HepG2 (cell line): ENCODE data around the gene PRRC2A. TPM values are rescaled to one million over a fixed set of nuclear protein-coding genes. Genes with fewer than 3 reads are reported as not detected.

Experiments
- NFYB ChIP-seq: sonication (generic); formaldehyde crosslinking; IDR thresholded peaks from 2 replicates; pipeline ENCODE4 v1.4.0; 2020; ENCODE audit warnings: missing genetic modification reagents
- PATZ1 ChIP-seq: sonication (generic); formaldehyde crosslinking; IDR thresholded peaks from 2 replicates; pipeline ENCODE4 v1.4.0; 2020; ENCODE audit warnings: missing genetic modification reagents
- RBM39 ChIP-seq: fragments of 200-400 bp; formaldehyde crosslinking; IDR thresholded peaks from one replicate; pipeline ENCODE4 v1.6.1; 2018; ENCODE audit warnings: antibody characterized with exemption, mild to moderate bottlenecking, low read depth, low read length; ENCODE audit not compliant: poor library complexity, severe bottlenecking
- TCF7 ChIP-seq: sonication (generic); IDR thresholded peaks from 2 replicates; pipeline ENCODE4 v1.6.1; 2016; ENCODE audit warnings: antibody characterized with exemption, low read depth
- TFDP1 ChIP-seq: IDR thresholded peaks from 2 replicates; pipeline ENCODE4 v1.6.1; 2016; ENCODE audit warnings: missing compliant biosample characterization, missing genetic modification reagents, borderline replicate concordance
- XBP1 ChIP-seq: sonication (generic); formaldehyde crosslinking; IDR thresholded peaks from 2 replicates; pipeline ENCODE4 v1.5.0; 2020; ENCODE audit warnings: missing genetic modification reagents
- ZBTB39 ChIP-seq: sonication (generic); formaldehyde crosslinking; IDR thresholded peaks from 2 replicates; pipeline ENCODE4 v1.5.0; 2020; ENCODE audit warnings: missing genetic modification reagents
- ZNF30 ChIP-seq: sonication (generic); formaldehyde crosslinking; IDR thresholded peaks from 2 replicates; pipeline ENCODE4 v1.5.0; 2020; ENCODE audit warnings: mild to moderate bottlenecking, missing genetic modification reagents
- ZNF326 ChIP-seq: sonication (generic); formaldehyde crosslinking; IDR thresholded peaks from 2 replicates; pipeline ENCODE4 v1.4.0; 2020; ENCODE audit warnings: missing genetic modification reagents, borderline replicate concordance
- ZNF354B ChIP-seq: sonication (generic); formaldehyde crosslinking; IDR thresholded peaks from 2 replicates; pipeline ENCODE4 v1.8.0; 2022; ENCODE audit warnings: mild to moderate bottlenecking, missing genetic modification reagents
- ZNF431 ChIP-seq: sonication (generic); formaldehyde crosslinking; IDR thresholded peaks from 2 replicates; pipeline ENCODE4 v1.9.0; 2022; ENCODE audit warnings: missing genetic modification reagents, low read depth, mild to moderate bottlenecking, borderline replicate concordance
- ZNF574 ChIP-seq: sonication (generic); formaldehyde crosslinking; IDR thresholded peaks from 2 replicates; pipeline ENCODE4 v1.4.0; 2020; ENCODE audit warnings: missing genetic modification reagents
- ZNF607 ChIP-seq: sonication (generic); formaldehyde crosslinking; IDR thresholded peaks from 2 replicates; pipeline ENCODE4 v1.5.1; 2020; ENCODE audit warnings: missing genetic modification reagents, mild to moderate bottlenecking, borderline replicate concordance
- ZNF775 ChIP-seq: sonication (generic); formaldehyde crosslinking; IDR thresholded peaks from 2 replicates; pipeline ENCODE4 v1.4.0; 2020; ENCODE audit warnings: missing genetic modification reagents, mild to moderate bottlenecking, moderate library complexity, borderline replicate concordance
- ZSCAN5A ChIP-seq: sonication (generic); formaldehyde crosslinking; IDR thresholded peaks from 2 replicates; pipeline ENCODE4 v1.8.0; 2022; ENCODE audit warnings: mild to moderate bottlenecking, missing genetic modification reagents, borderline replicate concordance
- ZUFSP ChIP-seq: sonication (generic); formaldehyde crosslinking; IDR thresholded peaks from 2 replicates; pipeline ENCODE4 v1.9.0; 2021; ENCODE audit warnings: missing genetic modification reagents, mild to moderate bottlenecking, borderline replicate concordance
- polyA plus RNA-seq, 8 experiments: library from polyadenylated mRNA; depleted of rRNA in 3 of 8; stranded (reverse) in 7 of 8; unstranded in 1 of 8; fragments of >200 nt; fragmentation: Illumina TruSeq in 4 of 8; extraction: Trizol in 4 of 8; gene quantifications; 2 replicates each; pipeline versions ENCODE4 v1.2.1 to v1.2.3, GENCODE V29; 2011 to 2016; ENCODE audit warnings: low read depth in 4 of 8, missing spikeins in 1 of 8, mixed read lengths in 1 of 8; ENCODE audit not compliant: insufficient read depth in 1 of 8
- total RNA-seq, 5 experiments: library from RNA; depleted of rRNA; stranded (reverse); fragments of >200 nt; fragmentation: Illumina TruSeq; extraction: Trizol; gene quantifications; 2 replicates each; pipeline ENCODE4 v1.2.3, GENCODE V29; 2016; ENCODE audit warnings: low read depth in 1 of 5

Gene PRRC2A
- total and polyA plus RNA-seq, 2 of the 13 experiments (the other 11 are each of a cell fraction or from before 2014, with no cell fraction given) = 38.9 to 47.4 TPM

GRCh38 chr6:31664790-31665500 is 44.4 kb downstream of the PRRC2A start, which contains the start of gene GPANK1 (continued):
- TF ChIP-seq ZBTB39 (CRISPR knock-in tag) (no peak; the same call in 1 of the 2 replicates), TCF7 (no peak), ZNF607 (CRISPR knock-in tag) (peak; percentile 92; the same call in 1 of the 2 replicates), XBP1 (no peak), ZSCAN5A (CRISPR knock-in tag) (no peak), ZNF354B (no peak), TFDP1 (peak; percentile 96), ZNF326 (CRISPR knock-in tag) (no peak), ZUFSP (CRISPR knock-in tag) (no peak), PATZ1 (CRISPR knock-in tag) (peak; percentile 80), RBM39 (peak; percentile 62), ZNF574 (no peak; the same call in none of the 2 replicates), ZNF431 (CRISPR knock-in tag) (no peak; the same call in 1 of the 2 replicates), ZNF30 (0 out of 2 replicates have a peak, but pooled peaks have one; percentile 47), NFYB (peak; percentile 31; the same call in 1 of the 2 replicates), ZNF775 (CRISPR knock-in tag) (no peak)
